HG02763 (cell line): ENCODE data around the gene TAS2R40.

Experiments used
- ATAC-seq: cut with Tn5 transposase; IDR thresholded peaks from one replicate; pipeline ENCODE4 v1.9.1; 2021; ENCODE audit warnings: mild to moderate bottlenecking, moderate library complexity; ENCODE audit not compliant: unreplicated experiment

Gene TAS2R40

DNA sequence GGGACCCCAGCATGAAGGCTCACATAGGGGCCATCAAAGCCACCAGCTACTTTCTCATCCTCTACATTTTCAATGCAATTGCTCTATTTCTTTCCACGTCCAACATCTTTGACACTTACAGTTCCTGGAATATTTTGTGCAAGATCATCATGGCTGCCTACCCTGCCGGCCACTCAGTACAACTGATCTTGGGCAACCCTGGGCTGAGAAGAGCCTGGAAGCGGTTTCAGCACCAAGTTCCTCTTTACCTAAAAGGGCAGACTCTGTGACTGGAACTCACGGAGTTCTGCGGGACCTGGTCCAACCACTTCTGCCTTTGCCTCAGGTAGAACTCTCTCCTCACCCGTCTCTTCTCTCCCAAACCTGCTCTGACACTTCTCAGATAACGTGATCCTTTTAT lies 945 bp downstream of the TAS2R40 start:
- ATAC-seq = no peak

DNA sequence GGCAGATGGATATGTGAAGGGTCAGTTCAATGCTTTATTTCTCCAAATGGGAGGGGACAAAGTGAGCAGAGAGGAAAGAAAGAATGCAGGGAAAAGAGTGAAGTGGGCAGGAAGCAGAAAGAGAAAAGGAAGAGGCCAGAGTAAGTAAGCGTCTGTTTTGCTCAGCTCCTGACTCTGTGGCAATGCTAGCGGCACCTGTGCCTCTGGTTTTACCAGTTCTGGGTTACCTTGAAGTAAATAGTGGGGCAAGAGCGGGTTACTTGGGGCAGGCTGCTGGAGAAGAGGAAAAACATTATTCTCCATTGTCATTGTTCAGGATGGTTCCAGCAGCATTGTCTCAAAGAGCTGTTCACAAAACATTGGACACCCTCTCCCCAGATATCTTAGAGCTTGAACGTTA lies 1.9 kb downstream of the TAS2R40 start:
- ATAC-seq = no peak

DNA sequence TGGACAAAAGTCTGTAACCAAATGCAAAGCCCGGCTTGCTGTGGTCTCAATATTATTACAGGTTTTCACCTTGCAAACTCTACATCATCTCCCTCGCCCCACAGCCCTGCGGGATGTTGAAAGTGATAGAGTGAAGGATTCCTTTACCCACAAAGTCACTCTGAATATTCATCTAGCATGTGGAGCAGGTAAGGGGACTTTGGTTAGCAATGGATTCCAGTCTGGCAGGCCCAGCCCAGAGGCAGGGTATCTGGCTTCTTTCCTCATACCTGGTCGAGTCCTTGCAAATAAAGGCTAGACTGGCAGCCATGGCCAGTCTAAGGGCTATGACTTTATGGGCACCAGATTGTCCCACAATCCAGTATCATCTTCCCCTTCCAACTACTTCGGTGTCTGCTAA lies 3.2 kb downstream of the TAS2R40 start:
- ATAC-seq = no peak

DNA sequence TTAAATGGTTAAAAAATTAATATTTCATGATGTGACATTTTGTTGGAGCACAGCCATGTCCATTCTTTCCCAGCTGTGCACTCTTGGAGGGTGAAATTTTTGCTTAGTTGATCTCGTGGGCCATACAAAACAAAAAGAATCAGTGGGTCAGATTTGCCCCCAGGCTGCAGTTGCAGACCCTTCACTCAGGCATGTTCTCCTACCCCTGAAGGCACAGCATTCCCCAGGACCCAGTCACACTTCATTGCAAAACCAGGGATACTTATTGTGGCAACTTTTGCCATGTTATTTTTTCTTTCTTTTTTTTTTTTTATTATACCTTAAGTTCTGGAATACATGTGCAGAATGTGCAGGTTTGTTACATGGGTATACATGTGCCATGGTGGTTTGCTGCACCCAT lies 6.0 kb downstream of the TAS2R40 start:
- no peak for ATAC-seq

DNA sequence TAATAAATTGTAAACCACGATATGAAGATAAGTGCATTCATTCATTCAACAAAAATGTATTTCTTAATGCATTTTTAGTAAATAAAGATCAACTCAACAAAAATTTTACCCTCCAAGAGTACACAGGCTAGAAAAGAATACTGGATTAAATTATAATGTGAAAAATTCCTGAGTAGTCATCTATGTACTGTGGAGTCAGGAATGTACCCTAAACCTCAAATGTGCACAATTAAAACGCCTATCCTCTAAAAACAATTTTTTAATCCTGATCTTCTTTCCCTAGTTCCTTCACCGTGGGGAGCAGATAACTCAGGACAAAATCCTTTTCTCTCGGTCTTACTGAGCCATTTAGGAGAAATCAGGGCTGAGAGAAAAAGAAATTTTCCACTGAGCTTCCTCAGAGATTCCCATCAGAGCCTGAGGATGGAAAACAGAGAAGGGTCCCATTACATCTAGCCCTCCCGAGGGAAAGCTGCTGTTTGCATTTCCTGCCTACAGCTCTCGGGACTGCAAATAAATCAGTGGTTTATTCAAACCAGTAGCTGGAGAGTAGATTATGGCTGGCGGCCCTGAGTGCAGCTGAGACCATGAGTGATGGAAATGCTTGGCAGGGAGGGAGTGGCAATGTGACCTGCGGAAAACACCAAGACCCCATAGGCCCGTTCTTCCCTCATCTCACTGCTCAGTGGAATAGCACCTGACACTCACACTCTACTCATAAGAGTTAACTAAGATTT lies 7.4 kb downstream of the TAS2R40 start:
- no peak for ATAC-seq

DNA sequence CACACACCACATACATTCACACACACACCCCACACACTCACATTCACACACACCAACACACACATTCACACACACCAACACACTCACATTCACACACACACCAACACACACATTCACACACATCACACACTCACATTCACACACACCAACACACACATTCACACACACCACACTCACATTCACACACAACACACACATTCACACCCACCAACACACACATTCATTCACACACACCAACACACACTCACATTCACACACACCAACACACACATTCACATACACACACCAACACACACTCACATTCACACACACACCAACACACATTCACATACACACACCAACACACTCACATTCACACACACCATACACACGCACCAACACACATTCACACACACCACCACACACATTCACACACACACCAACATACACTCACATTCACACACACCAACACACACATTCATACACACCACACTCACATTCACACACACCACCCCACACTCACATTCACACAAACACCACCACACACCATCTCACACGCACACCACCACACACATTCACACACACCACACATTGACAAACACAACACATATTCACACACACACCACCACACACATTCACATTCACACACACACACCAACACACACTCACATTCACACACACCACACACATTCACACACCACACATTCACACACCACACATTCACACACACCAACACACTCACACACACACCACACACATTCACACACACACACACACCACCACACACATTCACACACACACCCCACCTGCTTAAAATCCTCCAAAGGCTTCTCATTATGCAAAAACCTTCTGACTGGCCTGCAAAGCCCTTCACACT lies 9.0 kb downstream of the TAS2R40 start:
- ATAC-seq = no peak

DNA sequence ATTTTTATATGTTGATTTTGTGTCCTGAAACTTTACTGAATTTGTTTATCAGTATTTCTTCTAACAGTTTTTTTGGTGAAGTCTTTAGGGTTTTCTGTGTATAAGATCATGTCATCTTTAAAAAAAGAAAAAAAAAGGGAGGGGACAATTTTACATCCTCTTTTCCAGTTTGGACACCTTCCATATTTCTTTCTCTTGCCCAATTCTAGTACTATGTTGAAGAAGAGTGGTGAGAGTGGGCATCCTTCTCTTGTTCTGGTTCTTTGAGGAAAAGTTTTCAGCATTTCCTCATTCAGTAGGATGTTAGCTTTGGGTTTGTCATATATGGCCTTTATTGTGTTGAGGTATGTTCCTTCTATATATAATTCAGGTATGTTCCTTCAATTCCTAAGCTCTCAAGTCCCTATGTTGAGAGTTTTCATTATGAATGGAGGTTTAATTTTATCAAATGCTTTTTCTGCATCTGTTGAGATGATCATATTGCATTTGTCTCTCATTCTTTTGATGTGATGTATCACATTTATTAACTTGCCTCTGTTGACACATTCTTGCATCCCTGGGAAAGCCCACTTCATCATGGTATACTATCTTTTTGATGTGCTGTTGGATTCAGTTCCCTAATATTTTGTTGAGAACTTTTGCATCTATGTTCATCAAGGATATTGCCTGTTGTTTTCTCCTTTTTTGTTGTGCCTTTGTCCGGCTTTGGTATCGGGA lies 12.1 kb downstream of the TAS2R40 start:
- no peak for ATAC-seq

DNA sequence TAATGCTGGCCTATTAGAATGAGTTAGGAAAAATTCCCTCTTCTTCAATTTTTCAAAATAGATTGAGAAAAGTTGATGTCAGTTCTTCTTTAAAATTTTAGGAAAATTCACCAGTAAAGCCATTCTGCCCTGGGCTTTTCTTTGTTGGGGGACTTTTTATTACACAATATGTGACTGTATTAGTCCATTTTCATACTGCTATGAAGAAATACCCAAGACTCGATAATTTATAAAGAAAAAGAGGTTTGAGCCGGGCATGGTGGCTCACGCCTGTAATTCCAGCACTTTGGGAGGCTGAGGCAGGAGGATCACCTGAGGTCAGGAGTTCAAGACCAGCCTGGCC lies 12.7 kb downstream of the TAS2R40 start:
- no peak for ATAC-seq

DNA sequence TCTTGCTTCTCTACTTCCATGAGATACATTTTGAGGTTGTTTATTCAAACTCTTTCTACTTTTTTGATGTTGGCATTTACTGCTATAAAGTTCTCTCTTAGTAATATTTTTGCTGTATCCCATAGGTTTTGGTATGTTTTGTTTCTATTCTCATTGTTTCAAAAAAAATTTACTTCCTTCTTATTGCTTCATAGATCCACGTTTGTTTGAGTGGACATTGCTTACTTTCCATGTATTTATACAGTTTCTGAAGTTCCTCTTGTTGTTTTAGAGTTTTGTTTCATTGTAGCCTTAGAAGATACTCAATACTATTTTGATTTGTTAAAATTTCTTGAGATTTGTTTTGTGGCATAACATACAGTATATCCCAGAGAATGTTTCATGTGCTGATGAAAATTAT lies 13.7 kb downstream of the TAS2R40 start:
- ATAC-seq = no peak

DNA sequence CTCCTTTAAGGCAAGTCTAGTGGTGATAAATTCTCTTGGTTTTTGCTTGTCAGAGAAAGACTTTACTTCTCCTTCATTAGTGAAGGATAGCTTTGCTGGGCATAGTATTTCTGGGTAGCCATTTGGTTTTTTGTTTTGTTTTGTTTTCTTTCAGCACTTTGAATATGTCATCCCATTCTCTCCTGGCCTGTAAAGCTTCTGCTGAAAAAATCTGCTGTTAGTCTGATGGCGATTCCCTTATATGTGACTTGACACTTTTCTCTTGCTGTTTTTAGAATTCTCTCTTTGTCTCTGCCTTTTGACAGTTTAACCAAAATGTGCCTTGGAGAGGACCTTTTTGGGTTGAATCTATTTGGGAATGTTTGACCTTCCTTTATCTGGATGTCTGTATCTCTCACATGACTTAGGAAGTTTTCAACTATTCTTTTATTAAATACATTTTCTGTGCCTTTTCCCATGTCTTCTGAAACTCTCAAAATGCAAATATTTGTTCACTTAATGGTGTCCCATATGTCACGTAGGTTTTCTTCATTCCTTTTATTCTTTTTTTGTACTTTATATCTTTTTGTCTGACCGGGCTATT lies 14.7 kb downstream of the TAS2R40 start:
- ATAC-seq = no peak

DNA sequence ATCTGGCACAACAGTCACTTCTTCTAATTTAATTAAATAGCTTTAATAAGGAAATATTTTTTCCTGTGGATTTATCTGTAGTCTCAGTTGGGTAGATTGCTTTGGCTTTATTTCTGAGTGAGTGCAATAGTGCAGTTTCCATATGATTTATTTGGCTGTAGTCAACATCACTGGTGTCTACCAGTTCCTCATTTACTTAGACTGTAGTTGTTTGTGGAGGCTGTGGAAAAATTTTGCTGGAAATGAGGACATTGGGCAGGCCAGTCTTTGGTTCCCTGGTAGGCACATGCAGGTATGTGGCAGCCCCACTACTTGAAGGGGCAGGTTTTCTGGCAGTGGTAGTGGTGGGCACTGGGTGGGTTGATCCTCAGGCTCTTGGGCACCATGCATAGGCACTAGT lies 15.5 kb downstream of the TAS2R40 start:
- ATAC-seq = no peak

DNA sequence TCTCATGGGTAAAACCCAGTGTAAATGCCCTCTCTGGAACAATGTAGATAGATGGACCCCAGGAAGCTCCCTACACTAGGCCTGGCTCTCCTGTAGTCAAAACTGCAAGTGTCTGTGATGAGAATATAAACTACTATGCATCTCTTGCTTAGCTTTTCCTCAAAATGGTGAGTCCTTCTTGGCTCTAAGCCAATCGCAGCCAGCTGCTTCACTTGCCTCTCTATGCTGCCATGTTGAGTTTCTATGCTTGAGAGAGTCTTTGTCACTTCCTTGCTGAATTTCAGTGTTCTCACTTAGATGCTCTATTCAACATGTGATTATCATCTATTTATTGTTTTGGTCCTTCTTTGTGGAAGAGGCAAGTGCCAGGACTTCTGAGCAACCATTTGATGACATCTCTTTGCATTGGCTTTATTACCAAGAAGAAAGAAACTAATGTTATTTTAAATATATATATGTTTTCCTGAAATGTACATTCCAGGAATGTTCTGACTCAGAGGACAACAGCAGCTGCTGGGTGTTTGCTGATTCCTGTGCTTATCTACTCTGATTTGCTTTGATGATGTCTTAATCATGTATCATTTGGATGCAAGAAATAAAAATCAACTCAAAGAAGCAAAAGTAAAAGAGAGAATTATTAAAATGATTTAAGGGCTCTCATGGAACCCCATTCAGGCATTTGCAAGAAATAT lies 16.6 kb downstream of the TAS2R40 start:
- no peak for ATAC-seq

DNA sequence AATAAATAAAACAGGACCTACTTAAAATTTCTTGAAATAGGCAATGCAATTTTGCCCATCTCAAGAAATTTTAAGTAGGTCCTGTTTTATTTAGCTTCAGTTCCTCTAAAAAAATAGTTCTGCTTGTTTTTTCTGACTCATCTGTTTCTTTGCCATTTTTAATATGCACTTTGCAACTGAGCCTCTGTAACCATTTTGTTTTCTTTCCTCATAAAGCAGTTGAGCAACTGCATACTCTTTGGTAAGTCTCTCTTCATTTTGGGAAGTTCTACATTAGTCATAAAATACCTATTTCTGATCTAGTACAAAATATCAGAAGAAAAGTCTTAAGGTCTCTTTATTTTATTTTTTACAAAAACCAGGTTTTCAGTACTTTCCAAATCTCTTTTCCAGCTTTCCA lies 18.0 kb downstream of the TAS2R40 start:
- ATAC-seq = no peak

DNA sequence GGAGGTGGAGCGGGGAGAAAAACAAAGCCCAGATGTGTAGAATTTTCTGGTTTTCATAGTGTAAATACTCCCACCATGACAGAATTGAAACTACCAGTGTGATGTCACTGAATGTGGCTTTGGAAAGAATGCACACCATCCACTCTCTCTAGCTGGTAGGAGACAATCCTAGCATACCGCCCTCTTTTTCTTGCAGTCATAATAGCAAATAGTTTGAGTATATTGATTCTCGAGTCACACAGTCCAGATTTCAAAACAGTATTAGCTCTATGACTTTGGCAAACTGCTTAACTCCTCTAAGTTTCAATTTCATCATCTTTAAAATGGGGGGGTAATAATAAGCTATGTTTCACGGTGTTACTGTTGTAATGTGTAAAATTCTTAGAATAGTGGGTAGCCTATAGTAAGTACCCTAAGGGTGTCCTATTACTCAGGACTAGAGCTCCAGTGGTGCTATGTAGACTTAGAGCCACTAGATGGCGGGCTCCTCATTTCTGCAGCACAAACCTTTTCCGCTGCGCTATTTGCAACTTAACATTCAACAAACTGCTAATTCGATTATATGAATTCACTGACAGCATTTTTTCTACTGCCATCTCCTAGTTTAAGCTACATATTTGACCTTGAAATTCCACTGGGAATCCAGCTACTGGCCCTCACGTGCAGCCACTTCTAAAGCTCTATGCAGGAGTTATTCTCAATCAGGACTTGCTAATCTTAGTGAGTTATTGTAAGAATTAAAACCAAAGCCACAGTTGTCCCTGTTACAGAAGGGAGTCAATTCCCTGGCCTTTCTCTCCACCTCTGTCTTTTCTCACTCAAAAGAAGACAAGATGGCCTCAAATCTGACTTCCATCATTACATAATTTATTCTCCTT lies 18.7 kb downstream of the TAS2R40 start:
- ATAC-seq = no peak

DNA sequence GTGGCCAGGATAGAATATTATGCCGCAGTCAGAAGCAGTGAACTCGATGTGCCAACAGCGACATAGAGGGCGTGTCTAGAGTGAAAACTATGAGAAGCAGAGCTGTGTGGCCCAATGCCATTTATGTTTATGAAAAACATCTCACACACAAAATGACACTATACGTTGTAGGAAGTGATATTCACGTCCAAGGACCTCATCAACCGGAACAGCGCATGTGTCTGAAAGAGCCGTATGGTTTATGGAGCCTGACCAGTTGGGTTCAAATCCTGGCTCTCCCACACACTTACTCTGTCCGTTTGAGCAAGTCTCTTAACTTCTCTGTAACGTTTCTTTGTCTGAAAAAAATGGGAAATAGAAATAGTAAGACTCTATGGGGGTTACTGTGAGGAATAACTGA lies 20.5 kb downstream of the TAS2R40 start:
- no peak for ATAC-seq

DNA sequence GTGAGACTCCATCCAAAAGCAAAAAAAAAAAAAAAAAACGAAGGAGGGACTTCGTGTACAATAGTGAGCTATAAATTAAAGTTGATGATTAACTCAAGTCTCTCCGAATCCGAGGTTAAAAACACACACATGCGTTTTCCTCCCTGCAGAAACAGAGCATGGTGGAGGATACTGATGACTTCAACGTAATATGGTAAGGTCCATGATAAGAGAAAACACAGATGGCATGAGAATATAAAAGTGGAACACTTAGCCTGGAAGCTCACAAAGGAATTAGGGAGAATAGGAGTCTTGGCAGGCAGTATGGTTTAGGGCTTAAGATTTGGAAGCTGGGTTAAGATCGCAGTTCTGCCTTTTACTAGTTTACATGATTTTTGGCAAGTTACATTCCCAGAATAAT lies 21.3 kb downstream of the TAS2R40 start:
- ATAC-seq = no peak

DNA sequence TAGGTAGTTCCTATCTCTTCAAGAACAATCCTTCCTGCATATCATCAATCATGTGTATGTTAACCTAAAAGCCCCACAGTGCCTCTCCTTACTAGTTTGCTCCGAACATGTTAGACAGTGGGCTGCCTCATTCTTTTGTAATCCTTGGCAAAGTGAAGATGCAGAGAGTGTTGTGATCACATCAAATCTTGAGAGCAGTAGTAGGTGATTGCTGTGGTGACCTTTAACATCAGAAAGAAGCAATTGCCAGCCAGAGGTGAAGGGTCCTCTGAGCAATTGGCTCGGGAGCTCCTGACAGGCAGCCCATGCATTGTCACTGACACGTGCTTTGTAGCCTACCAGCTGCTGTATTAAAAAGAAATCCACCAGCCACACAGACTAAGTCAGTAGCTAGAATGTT lies 21.8 kb downstream of the TAS2R40 start:
- no peak for ATAC-seq

DNA sequence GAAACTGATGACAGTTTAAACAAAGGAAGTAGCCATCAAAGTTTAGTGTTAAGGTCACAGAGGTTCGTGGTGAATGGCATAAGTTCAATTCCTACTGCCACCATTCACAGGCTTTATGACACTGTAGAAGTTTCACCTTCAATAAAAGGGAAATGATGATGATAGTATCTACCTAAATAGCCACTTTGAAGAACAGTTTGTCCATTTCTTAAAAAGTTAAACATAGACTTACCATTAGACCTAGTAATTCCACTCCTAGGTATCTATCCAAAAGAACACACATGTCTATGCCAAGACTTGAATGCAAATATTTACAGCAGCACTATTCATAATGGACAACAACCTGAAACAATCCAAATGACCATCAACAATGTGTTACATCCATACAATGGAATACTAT lies 22.5 kb downstream of the TAS2R40 start:
- ATAC-seq = no peak

DNA sequence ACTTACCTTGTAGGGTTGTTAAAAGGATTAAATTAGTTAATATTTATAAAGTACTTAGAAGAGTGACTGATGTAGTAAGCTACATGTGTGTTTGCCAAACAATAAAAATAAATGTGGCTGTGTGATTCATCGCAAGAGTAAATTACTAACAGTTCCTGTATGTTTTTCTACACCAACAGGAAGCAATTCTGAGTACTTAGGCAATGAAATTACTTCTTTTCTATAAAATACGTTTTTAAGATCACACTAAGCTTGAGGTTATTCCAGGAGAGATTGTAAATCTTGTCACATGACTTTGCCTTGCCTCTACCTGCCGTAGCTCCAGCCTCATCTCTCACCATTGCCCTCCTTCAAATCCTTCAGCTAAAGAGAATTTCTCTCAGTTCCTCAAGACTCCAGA lies 23.3 kb downstream of the TAS2R40 start:
- no peak for ATAC-seq

DNA sequence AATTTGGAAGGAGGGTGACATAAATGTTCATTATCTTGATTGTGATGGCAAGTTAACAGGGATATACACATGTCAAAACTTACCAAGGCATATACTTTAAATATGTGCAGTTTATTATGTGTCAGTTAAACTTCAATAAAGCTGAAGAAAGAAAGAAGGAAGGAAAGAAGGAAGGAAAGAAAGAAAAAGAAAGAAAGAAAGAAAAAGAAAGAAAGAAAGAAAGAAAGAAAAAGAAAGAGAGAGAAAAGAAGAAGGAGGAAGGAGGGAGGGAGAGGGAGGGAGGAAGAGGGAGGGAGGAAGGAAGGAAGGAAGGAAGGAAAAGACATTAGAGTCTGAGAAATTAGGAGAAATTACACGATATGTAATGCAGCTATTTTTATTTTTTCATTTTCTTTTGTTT lies 25.5 kb downstream of the TAS2R40 start:
- no peak for ATAC-seq
